ENCODE results near the gene PHLDB2.

Gene PHLDB2

GRCh38 chr3:111904376-111905241 lies 45.5 kb downstream of the PHLDB2 start:
- peaks cover 41% of the 10 kb centered on the region for H3K4me1 ChIP-seq (ENCODE audit: control insufficient read depth, insufficient read depth, low read length, unreplicated experiment)

GRCh38 chr3:111906656-111907055 lies 47.6 kb downstream of the PHLDB2 start:
- peaks cover 57% of the 10 kb centered on the region for H3K4me1 ChIP-seq (ENCODE audit: control insufficient read depth, insufficient read depth, low read length, unreplicated experiment)
- peaks cover 46% of the 10 kb centered on the region for H3K79me2 ChIP-seq (ENCODE audit: control insufficient read depth, insufficient read depth, low read length, unreplicated experiment)
- H3K27me3 ChIP-seq (ENCODE audit: insufficient read depth, low read length): no peaks in the 10 kb centered on the region
- no peak overlapping the region for H3K4me3 ChIP-seq (ENCODE audit: low read depth, low read length)
- H2AFZ ChIP-seq (ENCODE audit: low read length, unreplicated experiment): no peak overlapping the region
- H3K27ac ChIP-seq (ENCODE audit: low read depth, low read length): no peak overlapping the region
- peaks cover 10% of the 10 kb centered on the region; the same call in 1 of the 2 replicates for H3K36me3 ChIP-seq (ENCODE audit: insufficient read depth, low read length)

More at GRCh38 chr3:111904376-111905241, 45.5 kb downstream of the PHLDB2 start:
- Histone ChIP-seq H2AFZ (ENCODE audit: low read length, unreplicated experiment) (no peak overlapping the region), H3K79me2 (ENCODE audit: control insufficient read depth, insufficient read depth, low read length, unreplicated experiment) (peaks cover 47% of the 10 kb centered on the region), H3K27ac (ENCODE audit: low read depth, low read length) (peak overlapping the region; percentile 88), H3K36me3 (ENCODE audit: insufficient read depth, low read length) (peaks cover 19% of the 10 kb centered on the region; the same call in 1 of the 2 replicates), H3K4me3 (ENCODE audit: low read depth, low read length) (no peak overlapping the region), H3K27me3 (ENCODE audit: insufficient read depth, low read length) (no peaks in the 10 kb centered on the region)

GRCh38 chr3:111907151-111907550 lies 48.1 kb downstream of the PHLDB2 start:
- no peak overlapping the region for H3K27ac ChIP-seq (ENCODE audit: low read depth, low read length)
- no peaks in the 10 kb centered on the region for H3K27me3 ChIP-seq (ENCODE audit: insufficient read depth, low read length)
- H2AFZ ChIP-seq (ENCODE audit: low read length, unreplicated experiment): no peak overlapping the region
- H3K36me3 ChIP-seq (ENCODE audit: insufficient read depth, low read length): peaks cover 10% of the 10 kb centered on the region; the same call in 1 of the 2 replicates
- peaks cover 52% of the 10 kb centered on the region for H3K4me1 ChIP-seq (ENCODE audit: control insufficient read depth, insufficient read depth, low read length, unreplicated experiment)
- peaks cover 51% of the 10 kb centered on the region for H3K79me2 ChIP-seq (ENCODE audit: control insufficient read depth, insufficient read depth, low read length, unreplicated experiment)
- no peak overlapping the region for H3K4me3 ChIP-seq (ENCODE audit: low read depth, low read length)

- Histone ChIP-seq H3K36me3 (ENCODE audit: insufficient read depth, low read length) (peaks cover 20% of the 10 kb centered on the region; the same call in 1 of the 2 replicates), H3K79me2 (ENCODE audit: control insufficient read depth, insufficient read depth, low read length, unreplicated experiment) (peaks cover 36% of the 10 kb centered on the region), H3K4me3 (ENCODE audit: low read depth, low read length) (peak overlapping the region; percentile 20; the same call in 1 of the 2 replicates), H3K27me3 (ENCODE audit: insufficient read depth, low read length) (no peaks in the 10 kb centered on the region), H2AFZ (ENCODE audit: low read length, unreplicated experiment) (no peak overlapping the region), H3K27ac (ENCODE audit: low read depth, low read length) (peak overlapping the region; percentile 54), H3K4me1 (ENCODE audit: control insufficient read depth, insufficient read depth, low read length, unreplicated experiment) (peaks cover 23% of the 10 kb centered on the region)
Observed at GRCh38 chr3:111910806-111911205, 51.7 kb downstream of the PHLDB2 start.

- H3K27me3 ChIP-seq (ENCODE audit: insufficient read depth, low read length): no peaks in the 10 kb centered on the region
- peaks cover 31% of the 10 kb centered on the region for H3K79me2 ChIP-seq (ENCODE audit: control insufficient read depth, insufficient read depth, low read length, unreplicated experiment)
- H3K36me3 ChIP-seq (ENCODE audit: insufficient read depth, low read length): peaks cover 19% of the 10 kb centered on the region; the same call in 1 of the 2 replicates
- H3K4me3 ChIP-seq (ENCODE audit: low read depth, low read length): no peak overlapping the region
- H3K4me1 ChIP-seq (ENCODE audit: control insufficient read depth, insufficient read depth, low read length, unreplicated experiment): peaks cover 23% of the 10 kb centered on the region
- H2AFZ ChIP-seq (ENCODE audit: low read length, unreplicated experiment): no peak overlapping the region
- H3K27ac ChIP-seq (ENCODE audit: low read depth, low read length): peak overlapping the region; percentile 54; the same call in 1 of the 2 replicates
Observed at GRCh38 chr3:111911446-111911845, 52.4 kb downstream of the PHLDB2 start.

GRCh38 chr3:111913163-111913763 lies 54.2 kb downstream of the PHLDB2 start:
- H3K4me1 ChIP-seq (ENCODE audit: control insufficient read depth, insufficient read depth, low read length, unreplicated experiment): peaks cover 35% of the 10 kb centered on the region
- no peak overlapping the region for H2AFZ ChIP-seq (ENCODE audit: low read length, unreplicated experiment)
- peaks cover 24% of the 10 kb centered on the region for H3K36me3 ChIP-seq (ENCODE audit: insufficient read depth, low read length)
- no peak overlapping the region for H3K4me3 ChIP-seq (ENCODE audit: low read depth, low read length)
- no peak overlapping the region for H3K27ac ChIP-seq (ENCODE audit: low read depth, low read length)
- no peaks in the 10 kb centered on the region for H3K27me3 ChIP-seq (ENCODE audit: insufficient read depth, low read length)
- peaks cover 24% of the 10 kb centered on the region for H3K79me2 ChIP-seq (ENCODE audit: control insufficient read depth, insufficient read depth, low read length, unreplicated experiment)

GRCh38 chr3:111915905-111916304 lies 56.8 kb downstream of the PHLDB2 start:
- Histone ChIP-seq H3K36me3 (ENCODE audit: insufficient read depth, low read length) (peaks cover 51% of the 10 kb centered on the region), H3K27me3 (ENCODE audit: insufficient read depth, low read length) (no peaks in the 10 kb centered on the region), H3K4me3 (ENCODE audit: low read depth, low read length) (no peak overlapping the region), H2AFZ (ENCODE audit: low read length, unreplicated experiment) (no peak overlapping the region), H3K79me2 (ENCODE audit: control insufficient read depth, insufficient read depth, low read length, unreplicated experiment) (peaks cover 15% of the 10 kb centered on the region), H3K4me1 (ENCODE audit: control insufficient read depth, insufficient read depth, low read length, unreplicated experiment) (peaks cover 21% of the 10 kb centered on the region), H3K27ac (ENCODE audit: low read depth, low read length) (no peak overlapping the region)

- Histone ChIP-seq H3K4me1 (ENCODE audit: control insufficient read depth, insufficient read depth, low read length, unreplicated experiment) (peaks cover 15% of the 10 kb centered on the region), H3K27me3 (ENCODE audit: insufficient read depth, low read length) (no peaks in the 10 kb centered on the region), H3K79me2 (ENCODE audit: control insufficient read depth, insufficient read depth, low read length, unreplicated experiment) (peaks cover 3% of the 10 kb centered on the region), H3K27ac (ENCODE audit: low read depth, low read length) (no peak overlapping the region), H2AFZ (ENCODE audit: low read length, unreplicated experiment) (no peak overlapping the region), H3K4me3 (ENCODE audit: low read depth, low read length) (no peak overlapping the region), H3K36me3 (ENCODE audit: insufficient read depth, low read length) (peaks cover 58% of the 10 kb centered on the region)
Observed at GRCh38 chr3:111917300-111917699, 58.2 kb downstream of the PHLDB2 start.

GRCh38 chr3:111919370-111920065 lies 60.5 kb downstream of the PHLDB2 start:
- H3K4me1 ChIP-seq (ENCODE audit: control insufficient read depth, insufficient read depth, low read length, unreplicated experiment): peaks cover 31% of the 10 kb centered on the region
- no peak overlapping the region for H3K4me3 ChIP-seq (ENCODE audit: low read depth, low read length)
- H2AFZ ChIP-seq (ENCODE audit: low read length, unreplicated experiment): no peak overlapping the region
- peaks cover 3% of the 10 kb centered on the region for H3K79me2 ChIP-seq (ENCODE audit: control insufficient read depth, insufficient read depth, low read length, unreplicated experiment)
- no peaks in the 10 kb centered on the region for H3K27me3 ChIP-seq (ENCODE audit: insufficient read depth, low read length)
- peaks cover 63% of the 10 kb centered on the region for H3K36me3 ChIP-seq (ENCODE audit: insufficient read depth, low read length)
- H3K27ac ChIP-seq (ENCODE audit: low read depth, low read length): no peak overlapping the region

- peaks cover 31% of the 10 kb centered on the region for H3K4me1 ChIP-seq (ENCODE audit: control insufficient read depth, insufficient read depth, low read length, unreplicated experiment)
- peaks cover 3% of the 10 kb centered on the region for H3K79me2 ChIP-seq (ENCODE audit: control insufficient read depth, insufficient read depth, low read length, unreplicated experiment)
- peaks cover 62% of the 10 kb centered on the region for H3K36me3 ChIP-seq (ENCODE audit: insufficient read depth, low read length)
Observed at GRCh38 chr3:111921181-111921580, 62.1 kb downstream of the PHLDB2 start.

More at GRCh38 chr3:111921181-111921580, 62.1 kb downstream of the PHLDB2 start:
- Histone ChIP-seq H3K27me3 (ENCODE audit: insufficient read depth, low read length) (no peaks in the 10 kb centered on the region), H3K27ac (ENCODE audit: low read depth, low read length) (no peak overlapping the region), H3K4me3 (ENCODE audit: low read depth, low read length) (no peak overlapping the region), H2AFZ (ENCODE audit: low read length, unreplicated experiment) (no peak overlapping the region)
